Trophoblast cell (in vitro differentiated cells and primary cell): ENCODE measurements around the gene UBXN11.

ENCODE experiments used
- DNase-seq, 2 donors: peaks; one replicate each; pipeline ENCODE4 v3.0.0-alpha.2; 2016
- H2AFZ ChIP-seq: 2 replicates; pipeline ENCODE4 v1.6.1; 2013; ENCODE audit warnings: low read length, moderate library complexity, mild to moderate bottlenecking; ENCODE audit not compliant: insufficient read depth, poor library complexity
- H2AK5ac ChIP-seq: 2 replicates; pipeline ENCODE4 v1.6.1; 2013; ENCODE audit warnings: mild to moderate bottlenecking, low read length
- H2BK120ac ChIP-seq: 2 replicates; pipeline ENCODE4 v1.6.1; 2013; ENCODE audit warnings: low read length, mild to moderate bottlenecking, moderate library complexity; ENCODE audit not compliant: insufficient read depth, poor library complexity
- H2BK12ac ChIP-seq: 2 replicates; pipeline ENCODE4 v1.6.1; 2013; ENCODE audit warnings: mild to moderate bottlenecking, low read length, moderate library complexity
- H2BK5ac ChIP-seq: 2 replicates; pipeline ENCODE4 v1.6.1; 2013; ENCODE audit warnings: low read length, low read depth, moderate library complexity, mild to moderate bottlenecking; ENCODE audit not compliant: poor library complexity
- H3K14ac ChIP-seq: 2 replicates; pipeline ENCODE4 v1.6.1; 2013; ENCODE audit warnings: mild to moderate bottlenecking, low read length
- H3K18ac ChIP-seq: 2 replicates; pipeline ENCODE4 v1.6.1; 2013; ENCODE audit warnings: mild to moderate bottlenecking, low read length
- H3K23ac ChIP-seq: 2 replicates; pipeline ENCODE4 v1.6.1; 2013; ENCODE audit warnings: low read length
- H3K27ac ChIP-seq: 2 replicates; pipeline ENCODE4 v1.5.1; 2013; ENCODE audit warnings: low read depth, mild to moderate bottlenecking, inconsistent platforms, low read length, moderate library complexity
- H3K27me3 ChIP-seq: 2 replicates; pipeline ENCODE4 v1.6.1; 2013; ENCODE audit warnings: inconsistent platforms, mild to moderate bottlenecking, low read length, moderate library complexity; ENCODE audit not compliant: insufficient read depth
- H3K36me3 ChIP-seq, 2 experiments: 1 replicate in 1 of 2; 2 replicates in 1 of 2; pipeline ENCODE4 v1.6.1; 2013; ENCODE audit warnings: low read length in 2 of 2, mild to moderate bottlenecking in 2 of 2, moderate library complexity in 1 of 2; ENCODE audit not compliant: insufficient read depth in 2 of 2, control insufficient read depth in 1 of 2
- H3K4ac ChIP-seq: 2 replicates; pipeline ENCODE4 v1.6.1; 2013; ENCODE audit warnings: low read depth, mild to moderate bottlenecking, low read length, moderate library complexity
- H3K4me1 ChIP-seq, 2 experiments: 1 replicate in 1 of 2; 2 replicates in 1 of 2; pipeline ENCODE4 v1.6.1; 2013; ENCODE audit warnings: low read length in 2 of 2, mild to moderate bottlenecking in 2 of 2, moderate library complexity in 1 of 2; ENCODE audit not compliant: insufficient read depth in 2 of 2, control insufficient read depth in 1 of 2
- H3K4me2 ChIP-seq: 2 replicates; pipeline ENCODE4 v1.6.1; 2013; ENCODE audit warnings: inconsistent platforms, mild to moderate bottlenecking, low read length, moderate library complexity
- H3K4me3 ChIP-seq: 2 replicates; pipeline ENCODE4 v1.5.1; 2013; ENCODE audit warnings: mild to moderate bottlenecking, low read depth, low read length, inconsistent platforms
- H3K79me1 ChIP-seq: one replicate; pipeline ENCODE4 v1.6.1; 2013; ENCODE audit warnings: low read length
- H3K79me2 ChIP-seq: 2 replicates; pipeline ENCODE4 v1.6.1; 2013; ENCODE audit warnings: low read length, mild to moderate bottlenecking; ENCODE audit not compliant: control insufficient read depth, insufficient read depth, poor library complexity
- H3K9ac ChIP-seq: 2 replicates; pipeline ENCODE4 v1.6.1; 2013; ENCODE audit warnings: mild to moderate bottlenecking, low read length
- H3K9me3 ChIP-seq: 2 replicates; pipeline ENCODE4 v1.6.1; 2013; ENCODE audit warnings: low read depth, mild to moderate bottlenecking, control low read depth, inconsistent platforms, low read length; ENCODE audit not compliant: insufficient read depth
- H4K12ac ChIP-seq: 2 replicates; pipeline ENCODE4 v1.6.1; 2013; ENCODE audit warnings: low read depth, mild to moderate bottlenecking, low read length, moderate library complexity
- H4K8ac ChIP-seq: 2 replicates; pipeline ENCODE4 v1.6.1; 2013; ENCODE audit warnings: low read depth, mild to moderate bottlenecking, low read length, moderate library complexity
- H4K91ac ChIP-seq: one replicate; pipeline ENCODE4 v1.6.1; 2013; ENCODE audit warnings: low read depth, mild to moderate bottlenecking, low read length, moderate library complexity
- WGBS: extraction: QIAGEN DNeasy Blood & Tissue Kit; methylation state at CpG from one replicate; pipeline ENCODE4 v1.1.7; 2013; ENCODE audit warnings: missing lambda C conversion rate; ENCODE audit not compliant: insufficient read length, insufficient coverage; ENCODE audit errors: extremely low coverage; 5-methylcytosine and 5-hydroxymethylcytosine counted together

The UBXN11 gene

DNA sequence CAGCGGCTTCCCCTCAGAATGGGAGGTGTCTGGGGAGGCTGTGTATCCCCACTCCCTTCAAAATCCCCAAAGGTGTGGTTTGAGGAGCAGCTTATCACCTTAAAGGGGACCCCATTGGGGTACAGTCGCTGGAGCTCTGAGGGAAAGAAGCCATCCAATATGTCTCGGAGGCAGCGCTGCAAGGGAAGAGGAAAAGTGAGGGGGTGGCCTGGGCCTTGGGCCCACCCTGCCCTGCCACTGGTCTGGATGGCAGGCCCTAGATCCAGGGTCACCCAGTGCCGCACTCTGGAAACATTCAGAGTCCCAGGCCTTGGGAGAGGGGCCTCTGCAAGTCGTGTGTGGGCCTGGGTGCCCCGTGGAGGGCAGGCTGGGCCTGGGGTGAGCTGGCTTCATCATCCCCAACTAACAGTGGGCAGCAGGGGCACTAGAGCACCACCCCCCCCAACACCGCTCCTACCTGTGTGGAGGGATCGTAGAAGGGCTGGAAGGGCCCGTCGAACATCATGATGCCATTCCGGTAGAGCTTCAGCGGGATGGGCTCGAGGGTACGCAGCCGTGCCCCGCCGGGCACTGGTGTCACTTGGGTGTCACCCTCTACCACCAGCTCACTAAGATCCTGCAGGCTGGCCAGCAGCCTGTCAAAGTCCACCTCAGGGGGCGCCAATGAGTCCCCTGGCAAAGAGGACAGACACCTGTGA, 20.9 kb downstream of the UBXN11 start:
- Histone ChIP-seq H3K4ac (no peak overlapping the region), H2AK5ac (no peak overlapping the region), H3K79me2 (no peaks in the 10 kb centered on the region), H3K27me3 (no peaks in the 10 kb centered on the region), H3K9ac (no peak overlapping the region), H2BK120ac (no peak overlapping the region), H4K91ac (no peak overlapping the region), H3K36me3 (peaks cover 16 to 24% of the 10 kb centered on the region in 2 experiments), H3K79me1 (no peaks in the 10 kb centered on the region), H3K27ac (no peak overlapping the region), H4K12ac (no peak overlapping the region), H3K23ac (no peak overlapping the region), H2AFZ (no peak overlapping the region), H4K8ac (no peak overlapping the region), H3K4me2 (no peak overlapping the region), H2BK5ac (no peak overlapping the region), H3K18ac (no peak overlapping the region), H3K9me3 (peaks cover 4% of the 10 kb centered on the region), H2BK12ac (no peak overlapping the region), H3K4me1 (peaks cover 11 to 24% of the 10 kb centered on the region in 2 experiments), H3K14ac (no peak overlapping the region), H3K4me3 (no peak overlapping the region)
- DNase-seq = peak in 1 of 2 donors; percentile 80
- no CpG with 5 or more reads among the region's 19 CpGs for WGBS

GRCh38 chr1:26284597-26285347, 21.7 kb downstream of the UBXN11 start:
- H4K8ac ChIP-seq = no peak overlapping the region
- H3K79me1 ChIP-seq = peaks cover 5% of the 10 kb centered on the region
- no peaks in the 10 kb centered on the region for H3K27me3 ChIP-seq
- peaks cover 11 to 25% of the 10 kb centered on the region in 2 experiments for H3K4me1 ChIP-seq
- DNase-seq = peak; percentile 86 to 88
- peaks cover 4% of the 10 kb centered on the region for H3K79me2 ChIP-seq
- peak overlapping the region; percentile 23 for H4K12ac ChIP-seq
- no peak overlapping the region for H2BK120ac ChIP-seq
- H3K9ac ChIP-seq = no peak overlapping the region
- H3K27ac ChIP-seq = no peak overlapping the region
- H2BK5ac ChIP-seq = no peak overlapping the region
- WGBS = no CpG with 5 or more reads among the region's 22 CpGs
- H3K4ac ChIP-seq = no peak overlapping the region
- H3K9me3 ChIP-seq = peaks cover 4% of the 10 kb centered on the region
- H3K14ac ChIP-seq = no peak overlapping the region
- H3K18ac ChIP-seq = no peak overlapping the region
- H3K4me3 ChIP-seq = no peak overlapping the region
- no peak overlapping the region for H3K23ac ChIP-seq
- H3K4me2 ChIP-seq = no peak overlapping the region
- no peak overlapping the region for H2AK5ac ChIP-seq
- no peak overlapping the region for H2BK12ac ChIP-seq
- H3K36me3 ChIP-seq = peaks cover 16 to 24% of the 10 kb centered on the region in 2 experiments
- no peak overlapping the region for H4K91ac ChIP-seq
- no peak overlapping the region for H2AFZ ChIP-seq

GRCh38 chr1:26283871-26284596, 22.4 kb downstream of the UBXN11 start:
- Histone ChIP-seq H3K18ac (no peak overlapping the region), H3K27ac (no peak overlapping the region), H3K79me2 (peaks cover 4% of the 10 kb centered on the region), H3K27me3 (no peaks in the 10 kb centered on the region), H3K4me1 (peaks cover 15 to 29% of the 10 kb centered on the region in 2 experiments), H4K12ac (no peak overlapping the region), H3K9ac (no peak overlapping the region), H3K4me2 (no peak overlapping the region), H4K91ac (no peak overlapping the region), H2AFZ (no peak overlapping the region), H2BK5ac (no peak overlapping the region), H3K36me3 (peaks cover 16 to 24% of the 10 kb centered on the region in 2 experiments), H3K79me1 (peaks cover 5% of the 10 kb centered on the region), H3K14ac (no peak overlapping the region), H2AK5ac (no peak overlapping the region), H3K4me3 (peak overlapping the region; percentile 23), H3K4ac (no peak overlapping the region), H4K8ac (no peak overlapping the region), H3K9me3 (peaks cover 4% of the 10 kb centered on the region), H2BK12ac (no peak overlapping the region), H3K23ac (no peak overlapping the region), H2BK120ac (no peak overlapping the region)
- WGBS = no CpG with 5 or more reads among the region's 12 CpGs
- no peak for DNase-seq

- no CpG with 5 or more reads among the region's 4 CpGs for WGBS
These were observed 23.1 kb downstream of the UBXN11 start for GRCh38 chr1:26283279-26283853.

More at GRCh38 chr1:26283279-26283853, 23.1 kb downstream of the UBXN11 start:
- Histone ChIP-seq H2AFZ (no peak overlapping the region), H3K36me3 (peaks cover 16 to 24% of the 10 kb centered on the region in 2 experiments), H3K9me3 (peaks cover 4% of the 10 kb centered on the region), H3K4me2 (no peak overlapping the region), H3K9ac (no peak overlapping the region), H4K91ac (no peak overlapping the region), H3K27me3 (no peaks in the 10 kb centered on the region), H4K8ac (no peak overlapping the region), H3K14ac (no peak overlapping the region), H3K23ac (no peak overlapping the region), H3K79me1 (peaks cover 5% of the 10 kb centered on the region), H2BK5ac (no peak overlapping the region), H3K4ac (no peak overlapping the region), H2AK5ac (no peak overlapping the region), H3K4me1 (peaks cover 17 to 31% of the 10 kb centered on the region in 2 experiments), H2BK12ac (no peak overlapping the region), H3K18ac (no peak overlapping the region), H3K27ac (no peak overlapping the region), H2BK120ac (no peak overlapping the region), H3K79me2 (peaks cover 4% of the 10 kb centered on the region), H3K4me3 (no peak overlapping the region), H4K12ac (no peak overlapping the region)
- no peak for DNase-seq
